GM21515 (cell line): ENCODE results near the gene INSC.

Experiments
- ATAC-seq: cut with Tn5 transposase; IDR thresholded peaks from one replicate; pipeline ENCODE4 v1.9.1; 2021; ENCODE audit not compliant: unreplicated experiment

The INSC gene

DNA sequence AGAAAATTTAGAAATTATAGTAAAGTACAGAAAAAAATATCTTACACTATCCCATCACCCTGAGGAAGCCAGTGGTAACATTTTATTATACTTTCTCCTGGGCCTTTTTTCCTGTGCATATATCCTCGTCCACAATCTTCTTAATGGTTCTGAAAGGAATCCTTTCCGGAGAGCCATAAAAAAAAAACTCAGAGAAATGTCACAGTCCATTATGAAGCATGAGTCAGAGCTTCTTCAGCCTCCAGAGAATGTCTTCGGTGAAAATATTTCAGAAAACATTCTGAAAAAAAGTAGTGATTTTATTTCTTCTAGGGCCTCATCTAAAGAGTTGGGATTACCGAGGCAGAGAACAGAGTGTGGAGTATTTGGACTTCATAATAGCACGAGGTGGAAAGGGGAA is 163.4 kb downstream of the INSC start:
- no peak for ATAC-seq

DNA sequence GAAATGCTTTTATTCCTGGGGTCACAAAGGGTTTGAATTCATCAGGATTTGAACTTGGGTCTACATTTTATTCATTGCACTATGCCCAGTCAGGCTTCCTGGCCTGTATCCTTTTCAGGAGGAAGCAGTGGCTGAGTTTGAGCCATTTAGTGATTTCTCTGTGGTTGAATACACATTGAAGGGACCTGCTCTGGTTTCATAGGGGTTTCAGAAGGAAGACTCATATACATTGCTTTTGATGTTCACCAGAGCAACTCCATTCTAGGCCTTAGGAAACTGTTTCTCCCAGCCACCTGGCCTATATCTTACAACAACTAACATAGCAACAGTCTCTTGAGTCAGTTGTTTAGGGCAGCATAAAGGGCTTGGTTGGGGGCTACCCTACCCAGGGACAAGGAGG is 165.7 kb downstream of the INSC start:
- ATAC-seq, result peak; percentile 79

DNA sequence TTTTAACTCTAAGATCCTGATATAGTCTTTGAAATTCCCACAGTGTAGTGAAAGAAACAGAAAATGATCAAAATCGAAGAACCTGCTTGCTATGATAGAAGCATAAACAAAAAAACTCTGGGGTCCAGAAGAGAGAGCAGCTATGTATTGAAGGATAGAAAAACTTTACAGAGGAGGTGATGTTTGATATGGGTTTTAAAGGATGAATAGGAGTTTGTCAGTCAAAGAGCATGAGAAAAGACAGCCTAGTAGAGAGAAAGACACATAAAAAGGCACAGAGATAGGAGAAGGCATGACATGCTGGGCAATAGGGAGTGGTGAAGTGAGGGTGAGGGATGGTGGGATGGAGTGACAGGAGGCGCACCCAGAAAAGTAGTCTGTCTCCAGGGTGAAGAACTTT is 168.0 kb downstream of the INSC start:
- ATAC-seq, result no peak

GRCh38 chr11:15286465-15286864 is 171.7 kb downstream of the INSC start:
- no peak for ATAC-seq

DNA sequence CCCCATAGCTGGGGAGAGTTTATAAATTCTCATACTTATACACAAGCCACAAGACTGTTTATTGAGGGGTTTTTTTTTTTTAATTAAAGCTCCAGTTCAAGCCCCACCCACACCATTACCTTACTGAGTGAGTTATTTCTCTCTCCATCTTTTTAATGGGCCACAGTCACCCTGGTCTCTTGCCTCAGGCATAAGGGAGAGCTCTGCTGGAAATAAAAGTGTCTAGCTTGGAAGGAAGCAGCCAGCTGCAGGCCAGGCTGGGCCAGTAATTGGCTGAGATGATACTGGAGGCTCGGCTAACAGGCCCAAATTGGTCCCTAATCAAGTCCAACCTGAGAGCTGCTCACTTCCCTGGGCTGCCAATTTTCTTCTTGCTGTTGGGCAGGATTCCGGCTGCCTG is 174.1 kb downstream of the INSC start:
- ATAC-seq, result no peak

- no peak for ATAC-seq
These were observed 175.0 kb downstream of the INSC start for GRCh38 chr11:15289723-15290122.

- no peak for ATAC-seq
These were observed 177.2 kb downstream of the INSC start for GRCh38 chr11:15291885-15292284.

- no peak for ATAC-seq
These were observed 179.4 kb downstream of the INSC start for GRCh38 chr11:15293975-15294620.

GRCh38 chr11:15295695-15296094 is 181.0 kb downstream of the INSC start:
- no peak for ATAC-seq
